H1 (cell line): ENCODE measurements around the gene FIP1L1.

Experiments used
- GTF2F1 ChIP-seq: IDR thresholded peaks from 2 replicates; pipeline ENCODE4 v1.6.1; 2012; ENCODE audit warnings: low read depth, low read length, improper control_type of control experiment, borderline replicate concordance
- POLR2A ChIP-seq, 2 experiments: IDR thresholded peaks; 1 replicate in 1 of 2; 2 replicates in 1 of 2; pipeline ENCODE4 v1.6.1; 2011; ENCODE audit warnings: low read depth in 2 of 2, low read length in 2 of 2, mild to moderate bottlenecking in 2 of 2; ENCODE audit errors: control extremely low read depth in 1 of 2
- RAD21 ChIP-seq, 2 experiments: IDR thresholded peaks in 1 of 2; conservative IDR thresholded peaks in 1 of 2; 2 replicates each; pipeline ENCODE4 v1.6.1; 2011; ENCODE audit warnings: low read depth in 2 of 2, low read length in 2 of 2, improper control_type of control experiment in 1 of 2, inconsistent platforms in 1 of 2, mild to moderate bottlenecking in 1 of 2, moderate library complexity in 1 of 2

DNA sequence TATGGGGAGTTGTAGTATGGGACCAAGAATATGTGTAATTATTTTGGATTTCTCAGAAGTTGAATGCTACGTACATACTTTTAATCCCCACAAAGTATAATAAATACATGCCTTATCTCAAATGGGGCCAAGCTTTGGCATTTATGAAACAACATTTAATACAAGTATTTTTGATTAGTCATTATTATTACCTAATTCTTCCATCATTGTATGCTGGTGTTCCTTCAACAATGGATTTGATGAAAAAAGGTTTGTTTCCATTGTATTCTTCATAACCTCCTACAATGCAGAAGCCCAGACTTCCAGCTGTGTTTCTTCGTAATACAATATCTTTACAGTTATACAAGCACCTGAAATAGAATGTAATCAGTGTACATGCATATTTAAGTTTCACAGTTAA, 83.8 kb downstream of the FIP1L1 start:
- TF ChIP-seq GTF2F1 (no peak), RAD21 (IDR thresholded peaks at IDR 0.05 in 1 of 2, conservative IDR thresholded peaks at IDR 0.05 in 1 of 2; ENCODE audit: low read depth in 2 of 2, low read length in 2 of 2) (no peak), POLR2A (IDR thresholded peaks at IDR 0.05; ENCODE audit: control extremely low read depth in 1 of 2, low read depth in 2 of 2, low read length in 2 of 2) (no peak)
